Measurements from ENCODE around the gene HOXA9. TPM values are rescaled to one million over a fixed set of nuclear protein-coding genes. Genes with fewer than 3 reads are reported as not detected.

HOXA9 gene
- total RNA-seq, 1 donor from 2014 or later = 1.2 TPM

- H3K36me3 ChIP-seq = no peaks in the 10 kb centered on the region
- intact Hi-C loops (cut with DNase I) = no loop called here
- H3K4me1 ChIP-seq = peaks cover 29% of the 10 kb centered on the region
Observed at GRCh38 chr7:27171325-27171636, 5.9 kb upstream of the HOXA9 start.

DNA sequence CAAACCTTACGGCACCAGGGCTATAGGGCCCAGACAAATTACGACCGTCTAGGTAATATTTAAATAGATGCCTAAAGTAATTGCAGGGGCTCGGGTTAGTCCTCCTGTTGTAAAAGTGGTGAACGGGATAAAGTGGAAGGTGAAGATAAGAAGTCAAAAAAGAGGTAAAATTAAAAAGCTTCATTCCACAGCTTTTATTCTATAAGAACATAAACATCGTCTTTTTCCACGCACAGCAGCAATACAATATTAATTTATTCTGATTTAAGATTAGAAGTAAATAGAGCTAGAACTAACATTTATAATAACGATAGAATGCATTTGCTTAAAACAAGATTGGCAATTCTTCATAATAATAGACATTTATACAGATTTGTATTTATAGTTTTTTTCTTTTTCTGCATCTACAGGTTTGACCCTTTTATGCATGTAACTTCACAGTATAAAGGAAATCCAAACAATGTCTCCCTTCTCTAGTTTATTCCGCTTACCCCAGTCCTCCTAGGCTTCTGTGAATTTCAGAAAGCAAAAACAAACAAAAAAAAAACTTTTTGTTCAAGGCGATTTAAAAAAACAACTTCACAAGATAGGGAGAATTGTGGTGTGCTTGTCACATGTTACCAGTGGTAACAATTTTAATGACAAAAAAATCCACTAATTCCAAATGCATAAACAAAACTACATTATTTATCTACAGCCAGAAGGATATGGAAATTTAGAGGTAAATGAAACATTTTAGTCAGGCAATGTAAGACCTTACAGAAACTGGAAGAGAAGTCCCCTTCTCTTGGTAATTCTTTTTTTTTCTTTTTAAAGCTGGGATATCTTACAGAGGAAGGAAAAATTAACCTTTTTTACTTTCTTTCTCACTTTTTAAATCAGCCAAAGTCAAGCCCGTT, 5.3 kb upstream of the HOXA9 start:
- no peaks in the 10 kb centered on the region for H3K36me3 ChIP-seq
- no peak for ATAC-seq
- intact Hi-C loops (cut with DNase I) = no loop called here
- H3K27me3 ChIP-seq = peaks cover 100% of the 10 kb centered on the region
- peaks cover 35% of the 10 kb centered on the region for H3K4me1 ChIP-seq
- TF ChIP-seq, protein P1, sequence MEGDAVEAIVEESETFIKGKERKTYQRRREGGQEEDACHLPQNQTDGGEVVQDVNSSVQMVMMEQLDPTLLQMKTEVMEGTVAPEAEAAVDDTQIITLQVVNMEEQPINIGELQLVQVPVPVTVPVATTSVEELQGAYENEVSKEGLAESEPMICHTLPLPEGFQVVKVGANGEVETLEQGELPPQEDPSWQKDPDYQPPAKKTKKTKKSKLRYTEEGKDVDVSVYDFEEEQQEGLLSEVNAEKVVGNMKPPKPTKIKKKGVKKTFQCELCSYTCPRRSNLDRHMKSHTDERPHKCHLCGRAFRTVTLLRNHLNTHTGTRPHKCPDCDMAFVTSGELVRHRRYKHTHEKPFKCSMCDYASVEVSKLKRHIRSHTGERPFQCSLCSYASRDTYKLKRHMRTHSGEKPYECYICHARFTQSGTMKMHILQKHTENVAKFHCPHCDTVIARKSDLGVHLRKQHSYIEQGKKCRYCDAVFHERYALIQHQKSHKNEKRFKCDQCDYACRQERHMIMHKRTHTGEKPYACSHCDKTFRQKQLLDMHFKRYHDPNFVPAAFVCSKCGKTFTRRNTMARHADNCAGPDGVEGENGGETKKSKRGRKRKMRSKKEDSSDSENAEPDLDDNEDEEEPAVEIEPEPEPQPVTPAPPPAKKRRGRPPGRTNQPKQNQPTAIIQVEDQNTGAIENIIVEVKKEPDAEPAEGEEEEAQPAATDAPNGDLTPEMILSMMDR (IDR thresholded peaks at IDR 0.05) = no peak
- H3K27ac ChIP-seq = no peak overlapping the region
- H3K4me3 ChIP-seq = no peak overlapping the region
- DNase-seq = no peak
- H3K9me3 ChIP-seq = no peaks in the 10 kb centered on the region

More at GRCh38 chr7:27171325-27171636, 5.9 kb upstream of the HOXA9 start:
- TF ChIP-seq, protein P1 (IDR thresholded peaks at IDR 0.05) = no peak
- Histone ChIP-seq H3K27me3 (peaks cover 100% of the 10 kb centered on the region), H3K4me3 (no peak overlapping the region), H3K9me3 (no peaks in the 10 kb centered on the region), H3K27ac (no peak overlapping the region)
- DNase-seq (peak; percentile 31), ATAC-seq (no peak)

DNA sequence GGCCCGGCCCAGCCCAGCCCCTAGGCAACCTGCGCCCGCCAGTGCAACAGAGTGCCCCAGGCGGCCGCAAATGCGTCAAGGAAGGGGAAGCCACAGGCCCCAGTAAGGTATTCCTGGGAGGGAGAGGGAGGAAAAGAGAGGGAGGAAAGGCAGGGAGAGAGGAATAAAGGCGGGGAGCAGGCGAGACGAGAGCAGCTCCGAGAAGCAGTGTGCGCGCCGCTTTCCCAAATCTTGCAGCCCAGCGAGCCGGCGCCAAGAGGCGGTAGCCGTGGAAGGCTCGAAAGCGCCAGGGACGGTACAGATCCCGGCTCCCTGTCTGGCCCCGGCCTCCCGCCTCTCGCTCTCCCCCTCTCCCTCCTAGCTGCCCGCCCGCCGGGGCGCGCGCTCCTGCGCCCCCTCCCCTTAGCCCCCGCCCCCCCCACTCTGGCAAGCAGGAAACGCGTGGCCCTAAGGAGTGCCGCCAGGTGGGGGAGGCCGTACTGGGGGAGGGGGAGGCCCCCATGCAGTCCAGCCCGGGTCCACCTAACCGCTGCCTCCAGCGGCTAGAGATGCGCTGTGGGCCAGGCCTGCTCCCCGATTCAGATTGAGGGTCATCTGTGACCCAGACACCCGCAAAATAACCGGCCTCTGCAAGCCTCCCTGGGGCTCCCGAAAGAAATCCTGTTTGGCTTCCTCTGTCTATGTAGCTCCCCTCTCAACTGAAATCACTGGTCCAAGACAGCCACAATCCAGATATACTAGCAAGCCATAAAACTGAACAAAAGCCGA, 4.5 kb upstream of the HOXA9 start:
- intact Hi-C loops (cut with DNase I) = loop anchor here (10.0 kb wide), 2 partner anchors 1275 to 1305 kb away; no protein-coding TSS in a partner anchor
- no peak overlapping the region for H3K4me3 ChIP-seq

DNA sequence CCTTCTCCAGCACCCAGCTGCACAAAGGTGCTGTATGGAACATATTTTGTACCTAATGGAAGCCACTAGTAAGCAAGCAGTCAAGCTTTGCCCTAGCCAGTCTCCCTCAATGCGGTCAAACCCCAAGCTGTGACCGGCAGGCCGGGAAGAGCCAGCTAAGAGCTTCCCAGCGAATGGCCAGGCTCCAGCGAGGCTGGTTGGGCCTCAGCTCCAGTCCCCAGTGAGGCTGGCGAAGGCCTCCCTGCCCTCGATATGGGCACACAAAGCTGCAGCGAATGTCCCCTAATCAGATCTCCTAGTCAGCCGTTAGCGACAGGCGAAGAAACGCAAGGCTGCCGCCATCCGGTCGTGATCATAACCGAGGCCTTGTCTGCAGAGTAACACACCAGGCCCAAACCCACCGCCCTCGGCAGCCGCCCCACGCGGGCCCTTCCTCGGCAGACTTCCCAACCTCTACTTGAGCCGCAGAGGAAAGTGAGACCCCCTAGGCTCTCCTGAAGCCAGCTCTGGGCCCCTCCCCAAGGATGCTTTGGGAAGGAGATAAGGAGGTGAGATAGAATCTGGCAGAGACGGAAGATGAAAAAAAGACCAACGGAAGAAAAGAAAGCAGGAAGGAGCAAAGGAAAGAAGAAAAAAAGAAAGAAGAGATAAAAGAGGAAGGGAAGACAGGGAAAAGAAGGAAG, 3.1 kb upstream of the HOXA9 start:
- H3K36me3 ChIP-seq = no peaks in the 10 kb centered on the region
- TF ChIP-seq, protein P1 (IDR thresholded peaks at IDR 0.05) = no peak
- no peak for ATAC-seq
- intact Hi-C loops (cut with DNase I) = loop anchor here (10.0 kb wide), 2 partner anchors 1274 to 1304 kb away; no protein-coding TSS in a partner anchor
- DNase-seq = peak; percentile 48
- peaks cover 34% of the 10 kb centered on the region for H3K4me1 ChIP-seq
- H3K4me3 ChIP-seq = no peak overlapping the region
- H3K27me3 ChIP-seq = peaks cover 100% of the 10 kb centered on the region
- H3K27ac ChIP-seq = no peak overlapping the region
- no peaks in the 10 kb centered on the region for H3K9me3 ChIP-seq

More for the DNA sequence above, 4.5 kb upstream of the HOXA9 start:
- no peaks in the 10 kb centered on the region for H3K36me3 ChIP-seq
- no peaks in the 10 kb centered on the region for H3K9me3 ChIP-seq
- no peak for ATAC-seq
- peak; percentile 62 for DNase-seq
- H3K27ac ChIP-seq = no peak overlapping the region
- H3K4me1 ChIP-seq = peaks cover 39% of the 10 kb centered on the region
- peaks cover 100% of the 10 kb centered on the region for H3K27me3 ChIP-seq
- TF ChIP-seq, protein P1 (IDR thresholded peaks at IDR 0.05) = no peak

- H3K27me3 ChIP-seq = peaks cover 100% of the 10 kb centered on the region
- ATAC-seq = no peak
- H3K36me3 ChIP-seq = no peaks in the 10 kb centered on the region
- intact Hi-C loops (cut with DNase I) = loop anchor here (10.0 kb wide), 2 partner anchors 1273 to 1303 kb away; no protein-coding TSS in a partner anchor
- peaks cover 29% of the 10 kb centered on the region for H3K4me1 ChIP-seq
- DNase-seq = no peak
- H3K4me3 ChIP-seq = no peak overlapping the region
- no peak overlapping the region for H3K27ac ChIP-seq
- H3K9me3 ChIP-seq = no peaks in the 10 kb centered on the region
- TF ChIP-seq, protein P1 (IDR thresholded peaks at IDR 0.05) = no peak
Observed at GRCh38 chr7:27167916-27168264, 2.6 kb upstream of the HOXA9 start.

Measured in upper lobe of right lung (tissue), 1 donor.